Osteocyte (in vitro differentiated cells): ENCODE measurements around the gene FGF1. TPM values are rescaled to one million over a fixed set of nuclear protein-coding genes. Genes with fewer than 3 reads are reported as not detected.

Experiments
- DNase-seq: peaks from one replicate; pipeline ENCODE4 v3.0.0; 2021; ENCODE audit warnings: mixed read lengths; ENCODE audit not compliant: unreplicated experiment; ENCODE audit errors: extremely low spot score
- H3K27ac Mint-ChIP-seq: one replicate; pipeline ENCODE4 v1.8.0; 2021; ENCODE audit warnings: mild to moderate bottlenecking, mixed read lengths; ENCODE audit not compliant: unreplicated experiment
- H3K27me3 Mint-ChIP-seq: one replicate; pipeline ENCODE4 v1.8.0; 2021; ENCODE audit warnings: mixed read lengths; ENCODE audit not compliant: unreplicated experiment
- H3K36me3 Mint-ChIP-seq: one replicate; pipeline ENCODE4 v1.8.0; 2021; ENCODE audit warnings: mixed read lengths; ENCODE audit not compliant: unreplicated experiment
- H3K4me1 Mint-ChIP-seq: one replicate; pipeline ENCODE4 v1.8.0; 2021; ENCODE audit warnings: mixed read lengths; ENCODE audit not compliant: unreplicated experiment
- H3K4me3 Mint-ChIP-seq: one replicate; pipeline ENCODE4 v1.8.0; 2021; ENCODE audit warnings: mild to moderate bottlenecking, moderate library complexity, mixed read lengths; ENCODE audit not compliant: unreplicated experiment
- H3K9me3 Mint-ChIP-seq: one replicate; pipeline ENCODE4 v1.8.0; 2021; ENCODE audit warnings: mixed read lengths; ENCODE audit not compliant: unreplicated experiment
- CTCF ChIP-seq: fragments of 200-600 bp; sonication (generic); IDR thresholded peaks from 2 replicates; pipeline ENCODE4 v1.5.0; 2021; ENCODE audit warnings: antibody characterized with exemption, mild to moderate bottlenecking, moderate library complexity
- total RNA-seq: library from RNA; stranded (reverse); gene quantifications from 2 replicates; pipeline ENCODE4 v1.2.1, GENCODE V29; 2021

Gene FGF1
- total RNA-seq, 1 donor from 2014 or later = 1.5 TPM

- DNase-seq = no peak
- H3K4me3 Mint-ChIP-seq = no peak overlapping the region
- TF ChIP-seq CTCF = no peak
- H3K4me1 Mint-ChIP-seq = peaks cover 13% of the 10 kb centered on the region
- no peaks in the 10 kb centered on the region for H3K27me3 Mint-ChIP-seq
- no peaks in the 10 kb centered on the region for H3K36me3 Mint-ChIP-seq
- H3K27ac Mint-ChIP-seq = no peak overlapping the region
- no peaks in the 10 kb centered on the region for H3K9me3 Mint-ChIP-seq
Measured at GRCh38 chr5:142677198-142677597, 8.7 kb downstream of the FGF1 start.

GRCh38 chr5:142676318-142676717 lies 9.6 kb downstream of the FGF1 start:
- Mint-ChIP-seq H3K27ac (no peak overlapping the region), H3K36me3 (no peaks in the 10 kb centered on the region), H3K4me3 (no peak overlapping the region), H3K4me1 (peaks cover 15% of the 10 kb centered on the region), H3K9me3 (no peaks in the 10 kb centered on the region), H3K27me3 (no peaks in the 10 kb centered on the region)
- TF ChIP-seq CTCF = no peak
- DNase-seq = no peak

- H3K27me3 Mint-ChIP-seq = no peaks in the 10 kb centered on the region
- H3K4me1 Mint-ChIP-seq = peaks cover 8% of the 10 kb centered on the region
- H3K9me3 Mint-ChIP-seq = no peaks in the 10 kb centered on the region
- DNase-seq = no peak
- no peaks in the 10 kb centered on the region for H3K36me3 Mint-ChIP-seq
- TF ChIP-seq CTCF = no peak
- no peak overlapping the region for H3K27ac Mint-ChIP-seq
- no peak overlapping the region for H3K4me3 Mint-ChIP-seq
Measured at GRCh38 chr5:142674531-142675469, 11.1 kb downstream of the FGF1 start.

GRCh38 chr5:142671801-142672200 lies 14.1 kb downstream of the FGF1 start:
- no peak overlapping the region for H3K4me3 Mint-ChIP-seq
- H3K36me3 Mint-ChIP-seq = no peaks in the 10 kb centered on the region
- no peaks in the 10 kb centered on the region for H3K9me3 Mint-ChIP-seq
- H3K27me3 Mint-ChIP-seq = no peaks in the 10 kb centered on the region
- peaks cover 8% of the 10 kb centered on the region for H3K4me1 Mint-ChIP-seq
- no peak overlapping the region for H3K27ac Mint-ChIP-seq
- no peak for DNase-seq
- no peak for TF ChIP-seq CTCF

GRCh38 chr5:142671266-142671665 lies 14.6 kb downstream of the FGF1 start:
- H3K4me1 Mint-ChIP-seq = peaks cover 10% of the 10 kb centered on the region
- no peaks in the 10 kb centered on the region for H3K27me3 Mint-ChIP-seq
- TF ChIP-seq CTCF = no peak
- no peak overlapping the region for H3K4me3 Mint-ChIP-seq
- no peaks in the 10 kb centered on the region for H3K9me3 Mint-ChIP-seq
- H3K36me3 Mint-ChIP-seq = no peaks in the 10 kb centered on the region
- DNase-seq = no peak
- H3K27ac Mint-ChIP-seq = no peak overlapping the region
